B cell (primary cell): ENCODE measurements around the gene DPH7. TPM values are rescaled to one million over a fixed set of nuclear protein-coding genes. Genes with fewer than 3 reads are reported as not detected.
A peak's percentile ranks its signal among the peaks of the same experiment; 100 is the strongest.
"Not testable (repeated sequence)": the region's sequence is repeated elsewhere in the genome, so short reads cannot be mapped to it uniquely, and the experiment has no call there.

Experiments
- ATAC-seq: fragments of 200-7000 bp; cut with Tn5 transposase; one replicate; pipeline ENCODE4 v1.10.0; 2021; ENCODE audit warnings: low read depth, mild to moderate bottlenecking, moderate number of reproducible peaks, moderate library complexity
- CTCF ChIA-PET: fragments of 350-600 bp; sonication (Branson Sonifier 250); formaldehyde crosslinking; loops from one replicate; lab custom pipeline; 2021; ENCODE audit warnings: antibody characterized with exemption, inconsistent platforms; lab: Charles Lee
- POLR2A ChIA-PET: fragments of 350-600 bp; sonication (Branson Sonifier 250); formaldehyde crosslinking; loops from one replicate; lab custom pipeline; 2021; ENCODE audit warnings: antibody characterized with exemption; lab: Charles Lee
- DNase-seq: peaks from one replicate; pipeline ENCODE4 v3.0.0; 2013
- H2AFZ ChIP-seq: 2 replicates; pipeline ENCODE4 v1.6.1; 2012; ENCODE audit warnings: mild to moderate bottlenecking, low read depth, low read length; ENCODE audit not compliant: insufficient read depth, poor library complexity, severe bottlenecking
- H3K27ac ChIP-seq, 2 donors: 1 replicate in 1 of 2; 2 replicates in 1 of 2; pipeline ENCODE4 v1.5.1; 2012 to 2013; ENCODE audit warnings: low read length in 2 of 2, mild to moderate bottlenecking in 2 of 2, moderate library complexity in 1 of 2
- H3K27me3 ChIP-seq, 4 experiments: fragments of 200-600 bp in 1 of 4; sonication (generic) in 1 of 4; replicated peaks in 1 of 4; 1 replicate in 2 of 4; 2 replicates in 2 of 4; pipeline versions ENCODE4 v1.6.1 to v1.7.0; 2013 to 2016; ENCODE audit warnings: low read length in 3 of 4, mild to moderate bottlenecking in 2 of 4, mixed read lengths in 1 of 4, moderate library complexity in 1 of 4; ENCODE audit not compliant: insufficient read depth in 4 of 4, control insufficient read depth in 3 of 4; ENCODE audit errors: control extremely low read depth in 1 of 4
- H3K36me3 ChIP-seq, 2 experiments: replicated peaks in 1 of 2; 1 replicate in 1 of 2; 2 replicates in 1 of 2; pipeline versions ENCODE4 v1.6.1 to v1.7.1; 2013; ENCODE audit warnings: low read length in 1 of 2; ENCODE audit not compliant: insufficient read depth in 2 of 2, control insufficient read depth in 1 of 2; ENCODE audit errors: control extremely low read depth in 1 of 2, extremely low read depth in 1 of 2
- H3K4me1 ChIP-seq, 2 donors: fragments of 200-600 bp in 1 of 2; sonication (generic) in 1 of 2; 1 replicate in 1 of 2; 2 replicates in 1 of 2; pipeline versions ENCODE4 v1.5.1 to v1.6.1; 2013 to 2017; ENCODE audit warnings: low read length in 2 of 2; ENCODE audit not compliant: control insufficient read depth in 2 of 2, insufficient read depth in 2 of 2
- H3K4me2 ChIP-seq: replicated peaks from 2 replicates; pipeline ENCODE3; 2012; ENCODE audit warnings: mild to moderate bottlenecking, low read depth, low read length; ENCODE audit not compliant: poor library complexity, severe bottlenecking
- H3K4me3 ChIP-seq, 5 experiments: fragments of 200-600 bp in 1 of 5; sonication (generic) in 1 of 5; 1 replicate in 3 of 5; 2 replicates in 2 of 5; pipeline versions ENCODE4 v1.5.1 to v1.7.0; 2011 to 2016; ENCODE audit warnings: low read length in 4 of 5, mild to moderate bottlenecking in 4 of 5, low read depth in 2 of 5, control low read depth in 1 of 5, moderate library complexity in 1 of 5; ENCODE audit not compliant: insufficient read depth in 1 of 5; ENCODE audit errors: control extremely low read depth in 1 of 5, extremely low read depth in 1 of 5
- H3K79me2 ChIP-seq: fragments of 200-600 bp; sonication (generic); one replicate; pipeline ENCODE4 v1.6.0; 2016; ENCODE audit warnings: low read length; ENCODE audit not compliant: control insufficient read depth, insufficient read depth
- H3K9ac ChIP-seq: fragments of 200-600 bp; sonication (generic); 2 replicates; pipeline ENCODE4 v1.6.1; 2017; ENCODE audit warnings: mild to moderate bottlenecking, low read length, moderate library complexity
- H3K9me3 ChIP-seq, 3 donors: one replicate each; pipeline versions ENCODE4 v1.6.1 to v1.7.1; 2013; ENCODE audit warnings: low read length in 2 of 3; ENCODE audit not compliant: control insufficient read depth in 2 of 3, insufficient read depth in 1 of 3; ENCODE audit errors: control extremely low read depth in 1 of 3
- H4K20me1 ChIP-seq: 2 replicates; pipeline ENCODE4 v1.6.0; 2012; ENCODE audit warnings: mild to moderate bottlenecking, low read length; ENCODE audit not compliant: insufficient read depth, control insufficient read depth, poor library complexity, severe bottlenecking
- H3K27ac Mint-ChIP-seq: one replicate; pipeline ENCODE4 v1.8.0; 2021; ENCODE audit warnings: mixed read lengths
- H3K27me3 Mint-ChIP-seq: one replicate; pipeline ENCODE4 v1.8.0; 2021; ENCODE audit warnings: mixed read lengths
- H3K4me1 Mint-ChIP-seq: one replicate; pipeline ENCODE4 v1.8.0; 2021; ENCODE audit warnings: mixed read lengths
- H3K4me3 Mint-ChIP-seq: one replicate; pipeline ENCODE4 v1.8.0; 2021; ENCODE audit warnings: mixed read lengths
- H3K9me3 Mint-ChIP-seq: one replicate; pipeline ENCODE4 v1.8.0; 2022; ENCODE audit warnings: mixed read lengths; ENCODE audit not compliant: insufficient read depth
- CTCF ChIP-seq: fragments of 200-600 bp; IDR thresholded peaks from one replicate; pipeline ENCODE4 v1.8.0; 2022; ENCODE audit warnings: antibody characterized with exemption, mild to moderate bottlenecking
- EZH2 ChIP-seq: IDR thresholded peaks from 2 replicates; pipeline ENCODE4 v1.6.1; 2012; ENCODE audit warnings: borderline replicate concordance, low read depth, mild to moderate bottlenecking, moderate library complexity, low read length; ENCODE audit not compliant: insufficient read depth, poor library complexity, severe bottlenecking
- WGBS: methylation state at CpG from one replicate; pipeline ENCODE4 v1.1.5; 2013; ENCODE audit warnings: missing lambda C conversion rate; ENCODE audit not compliant: insufficient coverage; 5-methylcytosine and 5-hydroxymethylcytosine counted together
- intact Hi-C: fragments of 100-400 bp; cut with micrococcal nuclease; formaldehyde crosslinking; loops from one replicate; pipeline ENCODE4 v1.10.0; 2022
- polyA plus RNA-seq: library from polyadenylated mRNA; depleted of rRNA; stranded (reverse); fragments of >200 nt; gene quantifications from 2 replicates; pipeline ENCODE4 v1.2.3, GENCODE V29; 2012
- total RNA-seq, 2 donors: library from RNA; stranded (reverse); fragments of 120-200 nt in 1 of 2; gene quantifications; 1 replicate in 1 of 2; 2 replicates in 1 of 2; pipeline versions ENCODE4 v1.2.3 to v1.2.4, GENCODE V29; 2013 to 2022

DPH7 gene
- total and polyA plus RNA-seq, 2 donors (not counting 1 experiment from before 2014, with no cell fraction given), result 64.7 to 93.8 TPM

GRCh38 chr9:137532891-137533468, 45.7 kb downstream of the DPH7 start:
- ATAC-seq, H3K27me3 Mint-ChIP-seq, CTCF ChIA-PET, H3K9ac ChIP-seq, H3K9me3 Mint-ChIP-seq, H3K4me3 ChIP-seq, H3K27me3 ChIP-seq, H3K4me3 Mint-ChIP-seq, H3K36me3 ChIP-seq, POLR2A ChIA-PET, H3K27ac Mint-ChIP-seq, H3K4me2 ChIP-seq, H3K27ac ChIP-seq, DNase-seq, H2AFZ ChIP-seq: not testable (repeated sequence)
- Histone ChIP-seq H3K79me2 (peaks cover 27% of the 10 kb centered on the region), H3K4me1 (peaks cover 19 to 28% of the 10 kb centered on the region in 2 donors), H3K9me3 (peaks cover 1 to 26% (median 8%) of the 10 kb centered on the region in 3 donors), H4K20me1 (peaks cover 13% of the 10 kb centered on the region)
- intact Hi-C loops, result loop anchor here (10.0 kb wide), 1 partner anchor 238 kb away; no protein-coding TSS in a partner anchor
- H3K4me1 Mint-ChIP-seq, result peaks cover 35% of the 10 kb centered on the region
- 92% methylated on average over 10 of the region's 10 CpGs for WGBS

- H3K4me1 Mint-ChIP-seq, result peaks cover 21% of the 10 kb centered on the region
- H3K36me3 ChIP-seq, result no peaks in the 10 kb centered on the region
- ChIA-PET CTCF (no interaction called here), POLR2A (no interaction called here)
- ATAC-seq (no peak), DNase-seq (no peak)
- H3K4me3 ChIP-seq, result no peak overlapping the region
- WGBS, result 3% methylated on average over 6 of the region's 17 CpGs
- peaks cover 13% of the 10 kb centered on the region for H4K20me1 ChIP-seq
- no peak overlapping the region for H3K4me2 ChIP-seq
- H3K27me3 Mint-ChIP-seq, result no peaks in the 10 kb centered on the region
- no peak overlapping the region for H3K27ac ChIP-seq
- no peaks in the 10 kb centered on the region for H3K27me3 ChIP-seq
- H3K9me3 Mint-ChIP-seq, result peaks cover 2% of the 10 kb centered on the region
- H3K9ac ChIP-seq, result no peak overlapping the region
- peaks cover 9 to 12% of the 10 kb centered on the region in 2 donors for H3K4me1 ChIP-seq
- TF ChIP-seq EZH2 (no peak), CTCF (no peak)
- intact Hi-C loops, result loop anchor here (10.0 kb wide), 1 partner anchor 236 kb away; no protein-coding TSS in a partner anchor
- no peak overlapping the region for H3K27ac Mint-ChIP-seq
- H3K4me3 Mint-ChIP-seq, result no peak overlapping the region
- peaks cover 27% of the 10 kb centered on the region for H3K79me2 ChIP-seq
- H3K9me3 ChIP-seq, result peaks cover 0 to 10% (median 3%) of the 10 kb centered on the region in 3 donors
- peak overlapping the region; percentile 6 for H2AFZ ChIP-seq
Measured at GRCh38 chr9:137531099-137531765, 47.5 kb downstream of the DPH7 start.
